Upper lobe of left lung (tissue), 6 donors: ENCODE results near the gene GLI1. TPM values are rescaled to one million over a fixed set of nuclear protein-coding genes. Genes with fewer than 3 reads are reported as not detected.
"Not testable (repeated sequence)": the region's sequence is repeated elsewhere in the genome, so short reads cannot be mapped to it uniquely, and the experiment has no call there.

Experiments
- ATAC-seq, 2 donors: fragments of 200-7000 bp; cut with Tn5 transposase; one replicate each; pipeline ENCODE4 v1.9.1; 2022; ENCODE audit warnings: mild to moderate bottlenecking in 2 of 2, moderate library complexity in 2 of 2; ENCODE audit not compliant: low FRiP score in 2 of 2
- DNase-seq, 2 donors: peaks; one replicate each; pipeline ENCODE4 v3.0.0-alpha.2; 2019 to 2020
- H3K27ac ChIP-seq, 4 donors: fragments of 200-600 bp; sonication (generic); one replicate each; pipeline ENCODE4 v1.5.1; 2016 to 2019
- H3K27me3 ChIP-seq, 4 donors: fragments of 200-600 bp; sonication (generic); one replicate each; pipeline ENCODE4 v1.5.1; 2017 to 2019
- H3K36me3 ChIP-seq, 4 donors: fragments of 200-600 bp; sonication (generic); one replicate each; pipeline ENCODE4 v1.5.1; 2016 to 2019
- H3K4me1 ChIP-seq, 4 donors: fragments of 200-600 bp; sonication (generic); one replicate each; pipeline ENCODE4 v1.5.1; 2018 to 2019
- H3K4me3 ChIP-seq, 4 donors: fragments of 200-600 bp; sonication (generic); one replicate each; pipeline ENCODE4 v1.5.1; 2017 to 2019; ENCODE audit warnings: mild to moderate bottlenecking in 2 of 4, moderate library complexity in 1 of 4
- H3K9me3 ChIP-seq, 4 donors: fragments of 200-600 bp; sonication (generic); one replicate each; pipeline ENCODE4 v1.5.1; 2018 to 2019
- CTCF ChIP-seq, 6 experiments: fragments of 450-650 bp in 4 of 6; fragments of 200-600 bp in 2 of 6; sonication (generic) in 2 of 6; IDR thresholded peaks; one replicate each; pipeline ENCODE4 v1.5.1; 2016 to 2019; ENCODE audit warnings: antibody characterized with exemption in 6 of 6
- EP300 ChIP-seq, 4 donors: sonication (generic); formaldehyde crosslinking; IDR thresholded peaks; one replicate each; pipeline ENCODE4 v1.5.1; 2017; ENCODE audit warnings: antibody characterized with exemption in 4 of 4, control low read depth in 2 of 4
- POLR2A ChIP-seq, 4 donors: fragments of 450-650 bp; IDR thresholded peaks; one replicate each; pipeline ENCODE4 v1.5.1; 2016 to 2017; ENCODE audit warnings: antibody characterized with exemption in 4 of 4, mild to moderate bottlenecking in 2 of 4
- POLR2AphosphoS5 ChIP-seq, 2 donors: sonication (generic); formaldehyde crosslinking; IDR thresholded peaks; one replicate each; pipeline ENCODE4 v1.5.1; 2017; ENCODE audit warnings: antibody characterized with exemption in 2 of 2
- WGBS, 2 donors: methylation state at CpG; one replicate each; pipeline ENCODE4 v1.1.5; 2017 to 2018; 5-methylcytosine and 5-hydroxymethylcytosine counted together
- total RNA-seq, 6 donors: library from RNA; depleted of rRNA in 4 of 6; stranded (reverse); fragments of >200 nt in 4 of 6; gene quantifications; one replicate each; pipeline versions ENCODE4 v1.1.0 to v1.2.1, GENCODE V29; 2016 to 2021
- donor health status: DM: no; HTN: no; CAD: no; lungs with moderate emphysema.
- donor health status: DM: no; HTN: yes; CAD: no; lungs with severe emphysema.

The GLI1 gene
- total RNA-seq, 6 donors from 2014 or later: 0.69 to 3.0 (median 1.5) TPM; not detected in 2

GRCh38 chr12:57419495-57419894, 40.1 kb upstream of the GLI1 start:
- TF ChIP-seq POLR2A (IDR thresholded peaks at IDR 0.05): no peak
- no peak for TF ChIP-seq EP300 (IDR thresholded peaks at IDR 0.05)
- no peak for TF ChIP-seq POLR2AphosphoS5 (IDR thresholded peaks at IDR 0.05)
- TF ChIP-seq CTCF (IDR thresholded peaks at IDR 0.05): no peak
- ATAC-seq (no peak), DNase-seq (no peak)
- Histone ChIP-seq H3K36me3 (peaks cover 0 to 17% (median 2%) of the 10 kb centered on the region in 4 donors), H3K27me3 (no peaks in the 10 kb centered on the region), H3K4me1 (peaks cover 0 to 10% (median 7%) of the 10 kb centered on the region in 4 donors), H3K27ac (no peak overlapping the region), H3K9me3 (no peaks in the 10 kb centered on the region), H3K4me3 (no peak overlapping the region)
- 95 to 100% methylated on average over 2 of the region's 2 CpGs for WGBS, 2 donors

- DNase-seq: no peak
- no peaks in the 10 kb centered on the region for H3K27me3 ChIP-seq
Measured at GRCh38 chr12:57420482-57420881, 39.1 kb upstream of the GLI1 start.

GRCh38 chr12:57426948-57427347, 32.6 kb upstream of the GLI1 start:
- H3K4me1 ChIP-seq: peaks cover 3 to 15% (median 11%) of the 10 kb centered on the region in 4 donors
- not testable (repeated sequence) for H3K27ac ChIP-seq, H3K9me3 ChIP-seq, DNase-seq, H3K4me3 ChIP-seq, H3K27me3 ChIP-seq, ATAC-seq
- peaks cover 0 to 15% (median 3%) of the 10 kb centered on the region in 4 donors for H3K36me3 ChIP-seq
- 91 to 94% methylated on average over 10 of the region's 10 CpGs for WGBS, 2 donors

More at GRCh38 chr12:57420482-57420881, 39.1 kb upstream of the GLI1 start:
- H3K4me3 ChIP-seq: no peak overlapping the region
- TF ChIP-seq CTCF (IDR thresholded peaks at IDR 0.05) (no peak), POLR2A (IDR thresholded peaks at IDR 0.05) (no peak), POLR2AphosphoS5 (IDR thresholded peaks at IDR 0.05) (no peak), EP300 (IDR thresholded peaks at IDR 0.05) (no peak)
- H3K27ac ChIP-seq: no peak overlapping the region
- no peak for ATAC-seq
- peaks cover 0 to 10% (median 5%) of the 10 kb centered on the region in 4 donors for H3K4me1 ChIP-seq
- peaks cover 0 to 20% (median 3%) of the 10 kb centered on the region in 4 donors for H3K36me3 ChIP-seq
- 96 to 98% methylated on average over 5 of the region's 5 CpGs for WGBS, 2 donors
- no peaks in the 10 kb centered on the region for H3K9me3 ChIP-seq

- H3K4me3 ChIP-seq: no peak overlapping the region
Measured at GRCh38 chr12:57428965-57429364, 30.6 kb upstream of the GLI1 start.

GRCh38 chr12:57429473-57430111, 30.0 kb upstream of the GLI1 start:
- Histone ChIP-seq H3K4me3 (peak overlapping the region in 3 of 4 donors; percentile 72 to 82 (median 80)), H3K9me3 (no peaks in the 10 kb centered on the region), H3K27me3 (no peaks in the 10 kb centered on the region), H3K36me3 (peaks cover 0 to 6% (median 3%) of the 10 kb centered on the region in 4 donors), H3K4me1 (peaks cover 3 to 15% (median 11%) of the 10 kb centered on the region in 4 donors), H3K27ac (peak overlapping the region; percentile 91 to 99 (median 94))
- DNase-seq (no peak), ATAC-seq (no peak)
- 37 to 39% methylated on average over 9 of the region's 9 CpGs for WGBS, 2 donors
- no peak for TF ChIP-seq POLR2AphosphoS5 (IDR thresholded peaks at IDR 0.05)
- TF ChIP-seq EP300 (IDR thresholded peaks at IDR 0.05): no peak
- no peak for TF ChIP-seq CTCF (IDR thresholded peaks at IDR 0.05)
- TF ChIP-seq POLR2A (IDR thresholded peaks at IDR 0.05): no peak

More at GRCh38 chr12:57428965-57429364, 30.6 kb upstream of the GLI1 start:
- 81 to 91% methylated on average over 6 of the region's 6 CpGs for WGBS, 2 donors
- no peak for DNase-seq
- Histone ChIP-seq H3K4me1 (peaks cover 3 to 15% (median 11%) of the 10 kb centered on the region in 4 donors), H3K9me3 (no peaks in the 10 kb centered on the region), H3K27ac (peak overlapping the region in 3 of 4 donors; percentile 91 to 99 (median 93)), H3K27me3 (no peaks in the 10 kb centered on the region), H3K36me3 (peaks cover 0 to 6% (median 3%) of the 10 kb centered on the region in 4 donors)
- ATAC-seq: no peak
- TF ChIP-seq POLR2AphosphoS5 (IDR thresholded peaks at IDR 0.05) (no peak), CTCF (IDR thresholded peaks at IDR 0.05) (no peak), POLR2A (IDR thresholded peaks at IDR 0.05) (no peak), EP300 (IDR thresholded peaks at IDR 0.05) (no peak)
